Right lobe of liver (tissue), 6 donors: ENCODE data around the gene ASPDH. TPM values are rescaled to one million over a fixed set of nuclear protein-coding genes. Genes with fewer than 3 reads are reported as not detected.

Experiments
- ATAC-seq, 4 donors: fragments of 200-7000 bp; cut with Tn5 transposase; one replicate each; pipeline ENCODE4 v1.9.1; 2020; ENCODE audit warnings: mild to moderate bottlenecking in 4 of 4, moderate library complexity in 4 of 4
- DNase-seq, 3 donors: peaks; one replicate each; pipeline ENCODE4 v3.0.0-alpha.2; 2020
- H3K27ac ChIP-seq, 3 donors: fragments of 200-600 bp; one replicate each; pipeline ENCODE4 v1.8.0; 2022
- H3K27me3 ChIP-seq, 2 donors: fragments of 200-600 bp; one replicate each; pipeline ENCODE4 v1.8.0; 2022
- H3K36me3 ChIP-seq, 4 donors: fragments of 200-600 bp; sonication (generic) in 1 of 4; one replicate each; pipeline versions ENCODE4 v1.5.1 to v1.8.0; 2017 to 2022; ENCODE audit warnings: control low read depth in 1 of 4
- H3K4me1 ChIP-seq, 4 donors: fragments of 200-600 bp; sonication (generic) in 1 of 4; one replicate each; pipeline versions ENCODE4 v1.5.1 to v1.8.0; 2017 to 2022; ENCODE audit warnings: control low read depth in 1 of 4
- H3K4me3 ChIP-seq, 3 donors: fragments of 200-600 bp; one replicate each; pipeline ENCODE4 v1.8.0; 2022
- H3K9me3 ChIP-seq, 4 donors: fragments of 200-600 bp; sonication (generic) in 1 of 4; one replicate each; pipeline versions ENCODE4 v1.5.1 to v1.8.0; 2017 to 2022; ENCODE audit warnings: control low read depth in 1 of 4
- CTCF ChIP-seq, 4 donors: fragments of 200-600 bp in 3 of 4; fragments of 450-650 bp in 1 of 4; IDR thresholded peaks; one replicate each; pipeline versions ENCODE4 v1.5.1 to v1.8.0; 2016 to 2022; ENCODE audit warnings: antibody characterized with exemption in 4 of 4, mild to moderate bottlenecking in 2 of 4
- POLR2A ChIP-seq: fragments of 450-650 bp; IDR thresholded peaks from one replicate; pipeline ENCODE4 v1.6.1; 2017; ENCODE audit warnings: antibody characterized with exemption, mild to moderate bottlenecking
- WGBS: methylation state at CpG from one replicate; pipeline ENCODE4 v1.1.6; 2018; ENCODE audit warnings: low coverage, low lambda C conversion rate; ENCODE audit not compliant: insufficient coverage; ENCODE audit errors: missing lambda C conversion rate; 5-methylcytosine and 5-hydroxymethylcytosine counted together
- intact Hi-C, 2 donors: fragments of 100-400 bp; cut with DNase I; formaldehyde crosslinking; loops; one replicate each; pipeline versions ENCODE4 v1.11.2 to v1.14.1; 2022
- total RNA-seq, 6 experiments: library from RNA; depleted of rRNA in 2 of 6; stranded (reverse); fragments of >200 nt in 2 of 6; fragmentation: NEBNext Ultra II Directional in 3 of 6; extraction: Animal tissue kit (Norgen Biotek cat#: 25700) in 3 of 6; gene quantifications; one replicate each; pipeline versions ENCODE4 v1.1.0 to v1.2.4, GENCODE V29; 2016 to 2023
- donor health status: DM: no; HTN: yes; CAD: no.
- donor health status: DM: no; HTN: no; CAD: no.
- donor health status: DM: no; HTN: no; CAD: no.
- donor health status: DM: no; HTN: yes; CAD: no.
- donor health status: DM: no; HTN: yes; CAD: no.

Gene ASPDH
- total RNA-seq, 6 experiments from 2014 or later, result 22.1 to 67.8 (median 44.8) TPM

- TF ChIP-seq CTCF (IDR thresholded peaks at IDR 0.05) (no peak), POLR2A (no peak)
- Histone ChIP-seq H3K9me3 (no peaks in the 10 kb centered on the region), H3K36me3 (no peaks in the 10 kb centered on the region), H3K4me3 (peak overlapping the region in 1 of 3 donors; percentile 29), H3K27me3 (peaks cover 0 to 5% of the 10 kb centered on the region in 2 donors), H3K27ac (no peak overlapping the region), H3K4me1 (peaks cover 0 to 7% (median 0%) of the 10 kb centered on the region in 4 donors)
- DNase-seq, result no peak
- intact Hi-C loops, result no loop called here
- ATAC-seq, result no peak
- WGBS, result 42% methylated on average over 19 of the region's 28 CpGs
Observed at GRCh38 chr19:50555450-50556281, 42.0 kb upstream of the ASPDH start.

DNA sequence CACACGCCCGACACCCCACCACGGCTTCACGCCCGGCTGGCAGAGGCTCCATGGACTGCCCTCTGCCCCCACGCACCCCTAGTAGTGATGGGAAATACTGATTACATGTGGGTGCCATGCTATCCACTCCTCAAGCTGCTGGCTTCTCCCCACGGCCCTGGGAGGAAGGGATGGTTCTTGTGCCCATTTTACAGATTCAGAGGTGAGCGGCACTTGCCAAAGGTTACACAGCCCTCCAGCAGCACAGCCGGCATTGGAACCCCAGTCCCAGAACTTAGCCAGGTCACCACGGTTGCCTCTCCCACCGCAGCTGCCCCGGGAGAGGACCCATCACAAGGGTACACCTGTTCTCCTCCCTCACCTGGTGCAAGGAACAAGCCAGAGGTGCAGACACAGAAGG is 41.3 kb upstream of the ASPDH start:
- peaks cover 0 to 5% of the 10 kb centered on the region in 2 donors for H3K27me3 ChIP-seq
- ATAC-seq (no peak), DNase-seq (no peak)
- WGBS, result 57% methylated on average over 4 of the region's 12 CpGs
- H3K9me3 ChIP-seq, result no peaks in the 10 kb centered on the region
- H3K36me3 ChIP-seq, result no peaks in the 10 kb centered on the region
- TF ChIP-seq POLR2A (no peak), CTCF (IDR thresholded peaks at IDR 0.05) (no peak)
- peaks cover 0 to 7% (median 0%) of the 10 kb centered on the region in 4 donors for H3K4me1 ChIP-seq
- H3K27ac ChIP-seq, result no peak overlapping the region
- intact Hi-C loops, result no loop called here
- H3K4me3 ChIP-seq, result no peak overlapping the region

GRCh38 chr19:50554212-50554611 is 40.5 kb upstream of the ASPDH start:
- peaks cover 0 to 5% of the 10 kb centered on the region in 2 donors for H3K27me3 ChIP-seq
- H3K36me3 ChIP-seq, result no peaks in the 10 kb centered on the region
- DNase-seq, result no peak
- intact Hi-C loops, result no loop called here
- ATAC-seq, result no peak
- no peak overlapping the region for H3K27ac ChIP-seq
- TF ChIP-seq CTCF (IDR thresholded peaks at IDR 0.05) (no peak), POLR2A (no peak)
- H3K9me3 ChIP-seq, result no peaks in the 10 kb centered on the region
- peaks cover 0 to 7% (median 0%) of the 10 kb centered on the region in 4 donors for H3K4me1 ChIP-seq
- no CpG with 5 or more reads among the region's 10 CpGs for WGBS
- no peak overlapping the region for H3K4me3 ChIP-seq

- 64% methylated on average over 17 of the region's 19 CpGs for WGBS
- H3K27ac ChIP-seq, result no peak overlapping the region
- peaks cover 0 to 7% (median 0%) of the 10 kb centered on the region in 4 donors for H3K4me1 ChIP-seq
- H3K36me3 ChIP-seq, result no peaks in the 10 kb centered on the region
- H3K27me3 ChIP-seq, result peaks cover 0 to 5% of the 10 kb centered on the region in 2 donors
- H3K4me3 ChIP-seq, result no peak overlapping the region
- H3K9me3 ChIP-seq, result no peaks in the 10 kb centered on the region
- intact Hi-C loops, result no loop called here
- ATAC-seq (no peak), DNase-seq (no peak)
- TF ChIP-seq POLR2A (no peak), CTCF (IDR thresholded peaks at IDR 0.05) (no peak)
Observed at GRCh38 chr19:50553134-50553703, 39.5 kb upstream of the ASPDH start.
